ENCODE data around the gene PLS1.

GRCh38 chr3:142580061-142580423 is 16.2 kb upstream of the PLS1 start:
- TF ChIP-seq CTCF (conservative IDR thresholded peaks at IDR 0.05) (no peak), EZH2 (IDR thresholded peaks at IDR 0.05; ENCODE audit: low read depth) (no peak)

Data from PC-9 (cell line).